DMS153 (cell line): ENCODE measurements around the gene ARHGAP30.
A peak's percentile ranks its signal among the peaks of the same experiment; 100 is the strongest.

Experiments used
- DNase-seq: peaks from one replicate; lab custom pipeline; 2025; lab: John Stamatoyannopoulos, UW

Gene ARHGAP30

DNA sequence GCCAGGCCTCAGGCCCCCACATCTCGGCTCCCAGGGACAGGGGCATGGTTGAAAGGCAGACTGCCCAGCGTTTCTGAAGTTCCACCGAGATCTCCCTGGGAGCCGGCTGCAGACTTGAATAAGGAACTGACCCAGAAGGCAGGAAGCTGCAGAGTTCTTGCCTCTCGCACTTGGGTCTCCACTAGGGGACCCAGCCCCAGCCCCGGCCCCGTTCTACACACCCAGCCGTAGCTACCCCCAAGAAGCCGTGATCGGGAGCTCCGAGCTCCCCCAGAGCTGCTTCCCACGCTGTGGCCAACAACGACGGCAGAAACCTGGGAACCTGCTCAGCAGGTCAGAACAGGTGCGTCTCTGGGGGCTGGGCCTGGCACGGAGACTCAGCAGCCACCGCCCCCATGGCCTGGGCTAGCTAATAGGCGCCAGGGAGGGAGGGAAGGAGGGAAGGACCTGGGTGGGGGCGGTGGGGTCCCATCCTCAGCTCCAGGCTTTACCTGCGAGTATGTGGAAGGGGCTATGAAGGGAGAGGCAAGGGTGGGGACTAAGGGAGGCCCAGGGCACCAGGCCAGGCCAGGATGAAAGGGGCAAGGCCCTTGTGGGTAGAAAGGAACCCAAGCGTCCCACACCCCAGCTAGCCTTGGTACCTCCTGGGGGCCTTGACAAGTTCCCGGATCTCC lies 19.7 kb upstream of the ARHGAP30 start, which contains the start of gene NECTIN4:
TSS of gene NECTIN4 (minus strand) at position 308 of the 674 bp plus-strand sequence. CDS start at position 46, 262 bp downstream.
- DNase-seq = no peak

GRCh38 chr1:161088587-161089110 lies 19.0 kb upstream of the ARHGAP30 start:
- DNase-seq = no peak

DNA sequence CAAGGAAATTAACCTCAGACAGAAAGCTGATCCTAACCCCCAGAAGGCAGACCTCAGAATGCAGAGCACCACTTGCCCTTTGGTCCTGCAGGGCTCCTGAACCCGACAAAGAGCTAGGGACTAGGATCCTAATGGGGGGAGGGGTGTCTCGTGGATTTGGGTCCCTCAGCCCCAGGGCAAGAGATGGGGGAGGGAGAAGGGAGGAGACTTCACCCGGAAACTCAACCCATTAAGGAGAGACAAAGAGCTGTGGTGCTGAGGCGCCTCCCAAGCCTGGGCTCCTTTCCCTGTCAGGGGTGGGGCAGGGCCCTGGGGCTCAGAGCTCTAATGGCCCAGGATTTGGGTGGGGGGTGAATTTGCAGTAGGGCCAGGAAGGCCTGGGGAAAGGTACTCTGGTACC lies 16.8 kb upstream of the ARHGAP30 start:
- DNase-seq = no peak

GRCh38 chr1:161085165-161085564 lies 15.5 kb upstream of the ARHGAP30 start:
- no peak for DNase-seq

DNA sequence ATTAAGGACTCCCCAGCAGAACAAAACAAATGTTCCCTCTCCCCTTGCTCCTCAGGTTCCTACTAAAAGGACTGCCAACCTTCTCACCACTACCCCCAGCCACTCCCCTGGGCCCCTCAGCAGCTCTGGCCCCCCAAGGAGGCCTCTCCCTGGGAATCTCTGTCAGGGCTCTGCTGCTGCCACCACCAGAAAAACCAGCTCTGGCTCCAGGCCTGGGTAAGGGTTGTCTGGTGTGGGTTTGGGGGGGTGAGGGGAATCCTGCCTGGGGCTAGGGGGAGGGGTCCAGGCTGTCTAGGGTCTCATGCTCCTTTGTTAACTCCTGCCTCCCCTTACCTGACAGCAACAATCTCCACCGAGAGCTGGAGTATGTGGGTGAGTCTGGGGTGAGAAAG lies 14.9 kb upstream of the ARHGAP30 start:
- DNase-seq = no peak

GRCh38 chr1:161083748-161084596 lies 14.3 kb upstream of the ARHGAP30 start:
- no peak for DNase-seq

GRCh38 chr1:161082996-161083747 lies 13.5 kb upstream of the ARHGAP30 start:
- peak; percentile 16 for DNase-seq

GRCh38 chr1:161082483-161082882 lies 12.8 kb upstream of the ARHGAP30 start:
- no peak for DNase-seq

DNA sequence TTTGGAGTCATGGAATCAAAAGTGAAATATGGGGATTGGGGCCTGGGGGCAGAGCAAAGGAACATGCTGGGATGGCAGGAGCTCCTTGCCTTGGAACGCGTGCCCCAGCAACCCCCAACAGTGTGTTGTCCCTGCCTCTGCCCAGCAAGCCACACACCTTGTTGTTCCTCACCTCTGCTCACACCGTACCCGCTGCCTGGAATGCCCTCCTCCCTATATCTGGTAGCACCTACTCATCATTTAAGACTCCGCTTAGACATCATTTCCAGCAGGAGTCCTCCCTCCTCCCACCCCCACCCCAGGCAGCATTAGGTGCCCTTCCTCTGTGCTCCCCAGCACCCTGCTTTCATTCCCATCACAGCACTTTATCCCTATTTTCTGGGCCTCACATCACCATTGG lies 11.8 kb upstream of the ARHGAP30 start:
- DNase-seq = no peak

DNA sequence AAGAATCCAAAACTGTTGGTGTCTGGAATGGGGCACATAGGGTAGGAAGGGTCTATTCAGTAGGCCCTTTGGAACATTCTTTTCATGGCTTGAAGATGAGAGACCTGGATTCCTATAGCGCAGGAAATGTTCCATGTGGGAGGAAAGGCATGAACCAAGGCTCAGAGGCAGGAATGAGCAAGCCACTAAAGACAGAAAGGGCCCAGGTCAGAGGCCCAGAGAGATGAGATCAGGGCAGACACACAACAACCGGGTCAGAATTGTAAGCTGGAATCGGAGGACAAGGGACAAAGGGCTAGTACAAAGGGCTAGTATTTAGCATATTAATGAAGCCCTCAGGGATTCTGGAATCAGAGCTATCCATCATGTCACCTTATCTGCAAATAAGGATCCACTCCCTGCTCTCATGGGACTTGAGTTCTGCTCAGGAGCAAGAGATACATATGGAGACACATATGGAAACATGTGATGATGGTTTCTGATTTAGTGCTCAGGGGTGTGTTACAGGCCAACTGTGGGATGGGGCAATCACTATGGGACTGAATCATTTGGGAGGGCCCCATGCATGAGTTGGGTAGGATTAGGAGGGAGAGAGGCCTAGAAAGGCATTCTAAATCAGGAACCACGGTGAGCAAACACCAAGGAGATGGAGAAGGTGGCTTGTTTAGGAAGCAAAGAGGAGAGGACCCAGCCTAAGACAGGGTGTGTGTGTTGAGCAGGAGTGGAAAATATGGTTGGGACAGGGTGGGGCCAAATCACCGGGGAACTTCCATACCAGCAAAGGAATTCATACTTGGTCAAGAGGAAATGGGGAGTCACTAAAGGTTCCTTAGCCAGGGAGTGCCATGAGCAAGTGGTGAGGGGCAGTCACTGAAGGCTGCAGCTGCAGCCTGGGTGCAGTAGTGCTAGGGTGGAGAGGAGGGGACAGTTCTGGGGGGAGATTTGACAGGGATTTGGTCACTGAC lies 11.0 kb upstream of the ARHGAP30 start:
- no peak for DNase-seq

DNA sequence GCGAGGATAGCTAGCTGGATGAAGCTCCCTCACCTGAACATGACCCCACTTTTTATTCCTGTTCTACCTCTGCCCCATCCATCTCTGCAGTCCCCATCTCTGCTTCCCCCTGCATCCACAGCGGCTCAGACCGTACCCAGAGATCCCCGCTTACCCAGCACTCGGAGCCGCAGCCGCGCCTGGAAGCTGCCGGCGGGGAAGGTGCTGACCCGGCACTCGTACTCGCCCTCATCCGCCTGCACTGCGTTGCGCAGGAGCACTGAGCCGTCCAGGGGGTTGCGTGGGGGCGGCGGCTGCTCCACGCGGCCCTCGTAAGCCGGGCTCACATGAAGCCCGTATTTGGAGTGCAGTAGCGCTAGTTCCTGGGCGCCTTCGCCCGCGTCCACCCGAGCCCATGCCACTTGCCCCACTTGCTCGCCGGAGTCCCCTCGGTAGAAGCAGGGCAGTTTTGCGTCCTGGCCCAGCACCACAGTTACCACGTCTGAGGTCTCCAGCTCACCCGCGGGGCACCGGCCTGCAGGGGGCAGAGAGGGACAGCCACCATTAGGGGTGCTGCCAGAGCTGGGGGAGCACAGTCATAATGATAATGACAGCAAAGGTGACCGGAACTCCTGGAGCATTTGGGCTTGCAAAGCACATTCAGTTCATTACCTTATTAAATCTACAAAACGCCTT lies 9.9 kb upstream of the ARHGAP30 start:
- DNase-seq = no peak

GRCh38 chr1:161077426-161077825 lies 7.7 kb upstream of the ARHGAP30 start:
- no peak for DNase-seq

GRCh38 chr1:161076410-161076809 lies 6.7 kb upstream of the ARHGAP30 start:
- no peak for DNase-seq

DNA sequence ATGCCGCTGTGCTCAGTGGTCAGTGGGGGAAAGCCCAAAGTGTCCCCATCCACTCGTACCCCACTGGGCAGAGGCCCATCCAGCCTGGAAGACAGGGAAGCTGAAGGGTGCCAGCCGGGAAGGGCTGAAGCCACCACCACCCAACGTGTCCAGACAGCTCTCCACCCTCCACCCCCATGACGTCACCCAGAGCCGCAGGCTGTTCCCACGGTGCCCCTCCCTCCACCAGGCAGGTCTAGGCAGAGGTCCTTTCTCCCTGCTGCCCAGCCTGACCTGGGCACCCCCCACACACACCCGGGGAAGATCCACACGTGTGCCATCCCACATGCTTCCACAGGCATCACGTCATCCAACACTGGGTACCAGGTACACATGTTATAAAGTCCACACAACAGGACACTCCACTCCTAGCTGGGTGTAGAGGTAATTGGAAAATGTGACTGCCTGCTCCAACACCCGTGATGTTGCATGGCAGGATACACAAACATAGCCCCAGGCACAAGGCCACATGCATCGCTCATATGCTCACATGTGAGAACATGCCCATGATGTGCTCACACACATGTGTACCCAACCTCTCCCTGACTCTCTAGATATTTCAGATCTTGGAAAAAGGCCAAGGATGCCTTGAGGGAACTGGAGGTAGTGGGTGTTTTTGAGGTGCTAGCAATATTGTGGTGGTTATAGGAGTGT lies 5.1 kb upstream of the ARHGAP30 start:
- DNase-seq = no peak

DNA sequence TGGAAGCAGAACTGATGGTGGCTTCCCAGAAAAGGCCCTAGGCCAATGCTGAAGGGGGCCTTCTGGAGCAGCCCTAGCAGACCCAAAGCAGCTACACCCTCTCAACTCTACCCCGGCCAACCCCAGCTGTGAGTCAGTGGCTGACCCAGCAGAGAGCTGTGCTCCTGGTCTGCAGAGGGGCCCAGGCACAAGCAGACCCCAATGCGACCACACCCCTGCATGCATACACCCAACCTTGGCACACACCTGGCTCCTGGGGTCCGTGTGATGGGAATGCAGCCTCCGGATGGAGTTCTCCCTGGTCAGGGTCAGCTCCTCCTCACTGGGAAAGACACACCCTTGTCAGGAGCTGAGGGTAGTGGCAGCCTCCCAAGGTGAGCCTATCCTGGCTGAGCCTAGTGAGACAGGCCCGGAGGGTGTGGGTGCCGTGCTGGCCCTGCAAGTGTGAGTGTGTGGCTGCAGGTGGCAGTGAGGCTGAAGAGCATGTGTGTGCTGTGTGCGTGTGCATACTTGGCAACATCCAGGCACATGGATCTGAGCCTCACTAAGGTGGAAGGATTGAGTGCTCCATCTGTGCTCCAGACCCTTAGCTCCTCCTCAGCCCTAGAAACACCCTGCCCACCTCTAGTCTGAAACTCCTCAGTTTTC lies 3.9 kb upstream of the ARHGAP30 start:
- no peak for DNase-seq

- DNase-seq = no peak
These were observed 3.2 kb upstream of the ARHGAP30 start for GRCh38 chr1:161072751-161073449.

- peak; percentile 61 for DNase-seq
These were observed 2.2 kb upstream of the ARHGAP30 start for GRCh38 chr1:161071886-161072371.

DNA sequence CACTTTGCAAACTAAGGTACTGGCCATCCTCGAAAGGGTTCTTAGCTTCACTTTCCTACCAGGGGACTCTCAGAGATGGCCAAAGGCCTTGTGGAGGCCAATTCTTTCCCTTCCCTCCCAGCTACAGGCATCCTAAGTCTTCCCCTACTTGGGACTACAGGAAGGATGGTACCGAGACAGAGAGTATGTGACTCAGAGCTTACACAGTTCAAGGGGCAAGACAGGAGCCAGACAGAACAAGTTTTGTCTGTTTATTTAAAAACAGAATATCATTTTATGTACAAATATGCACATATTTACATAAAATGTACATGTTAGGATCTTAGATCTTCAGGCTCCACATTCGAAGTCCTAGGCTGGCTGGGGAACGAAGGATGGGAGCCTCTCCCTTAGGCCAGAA lies 1.1 kb upstream of the ARHGAP30 start:
- DNase-seq = no peak

DNA sequence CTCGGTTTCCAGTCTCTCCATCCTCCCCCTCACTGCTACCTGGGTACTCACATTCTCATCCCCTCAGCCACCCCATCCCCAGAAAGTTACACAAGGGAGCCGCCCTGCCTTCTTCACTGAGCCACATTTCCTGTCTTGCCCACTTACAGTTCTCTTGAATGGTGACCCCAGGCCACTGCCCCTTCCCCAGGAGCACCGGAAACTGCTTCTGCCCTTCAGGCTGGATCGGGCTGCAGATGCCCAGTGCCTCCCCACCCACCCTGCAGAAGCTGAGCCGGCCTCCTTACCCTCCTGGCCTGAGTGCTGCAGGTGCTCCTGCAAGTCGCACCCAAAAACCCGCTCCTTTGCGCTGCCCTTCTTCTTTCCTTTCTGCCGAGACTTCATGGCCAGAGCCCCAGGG lies 450 bp downstream of the ARHGAP30 start:
- DNase-seq = no peak
